Mesenchymal stem cell (in vitro differentiated cells and primary cell): Measurements from ENCODE around the gene ACAN.

Source experiments
- DNase-seq: peaks from one replicate; pipeline ENCODE4 v3.0.0-alpha.2; 2013
- H2AFZ ChIP-seq: one replicate; pipeline ENCODE4 v1.6.1; 2013; ENCODE audit warnings: low read depth, mild to moderate bottlenecking, control low read depth, inconsistent platforms, low read length, moderate library complexity
- H2AK5ac ChIP-seq: 2 replicates; pipeline ENCODE4 v1.6.1; 2013; ENCODE audit warnings: low read length, moderate library complexity, mild to moderate bottlenecking, inconsistent platforms; ENCODE audit not compliant: severe bottlenecking
- H2BK120ac ChIP-seq: one replicate; pipeline ENCODE4 v1.6.1; 2013; ENCODE audit warnings: low read depth, mild to moderate bottlenecking, inconsistent platforms, low read length, moderate library complexity
- H2BK12ac ChIP-seq, 2 experiments: one replicate each; pipeline ENCODE4 v1.6.1; 2013; ENCODE audit warnings: inconsistent platforms in 2 of 2, low read length in 2 of 2, mild to moderate bottlenecking in 2 of 2, moderate library complexity in 2 of 2, control low read depth in 1 of 2
- H2BK15ac ChIP-seq: one replicate; pipeline ENCODE4 v1.6.1; 2013; ENCODE audit warnings: mild to moderate bottlenecking, low read depth, inconsistent platforms; ENCODE audit not compliant: poor library complexity, severe bottlenecking
- H2BK5ac ChIP-seq: 2 replicates; pipeline ENCODE4 v1.6.1; 2013; ENCODE audit warnings: low read depth, mild to moderate bottlenecking, low read length, control low read depth, inconsistent platforms; ENCODE audit not compliant: poor library complexity, severe bottlenecking
- H3K14ac ChIP-seq, 2 experiments: one replicate each; pipeline ENCODE4 v1.6.1; 2013; ENCODE audit warnings: inconsistent platforms in 2 of 2, low read length in 2 of 2, control low read depth in 1 of 2, mild to moderate bottlenecking in 1 of 2, moderate library complexity in 1 of 2
- H3K18ac ChIP-seq, 2 experiments: one replicate each; pipeline ENCODE4 v1.6.1; 2013; ENCODE audit warnings: inconsistent platforms in 2 of 2, low read length in 2 of 2, control low read depth in 1 of 2, low read depth in 1 of 2, mild to moderate bottlenecking in 1 of 2
- H3K23ac ChIP-seq, 2 experiments: one replicate each; pipeline ENCODE4 v1.6.1; 2013; ENCODE audit warnings: inconsistent platforms in 2 of 2, low read length in 2 of 2, mild to moderate bottlenecking in 2 of 2, moderate library complexity in 2 of 2, control low read depth in 1 of 2
- H3K27ac ChIP-seq: 2 replicates; pipeline ENCODE4 v1.5.1; 2013; ENCODE audit warnings: mild to moderate bottlenecking, moderate library complexity, low read length, control low read depth, inconsistent platforms; ENCODE audit not compliant: poor library complexity, severe bottlenecking
- H3K27me3 ChIP-seq, 2 experiments: 2 replicates each; pipeline versions ENCODE4 v1.6.1 to v1.7.0; 2013; ENCODE audit warnings: low read length in 2 of 2, mild to moderate bottlenecking in 2 of 2, moderate library complexity in 2 of 2, control low read depth in 1 of 2, inconsistent platforms in 1 of 2; ENCODE audit not compliant: control insufficient read depth in 1 of 2, insufficient read depth in 1 of 2
- H3K36me3 ChIP-seq, 2 experiments: 2 replicates each; pipeline versions ENCODE4 v1.6.1 to v1.7.0; 2013; ENCODE audit warnings: low read length in 2 of 2, control low read depth in 1 of 2, inconsistent platforms in 1 of 2, low read depth in 1 of 2, mild to moderate bottlenecking in 1 of 2; ENCODE audit not compliant: insufficient read depth in 2 of 2, control insufficient read depth in 1 of 2
- H3K4ac ChIP-seq, 2 experiments: one replicate each; pipeline ENCODE4 v1.6.1; 2013; ENCODE audit warnings: inconsistent platforms in 2 of 2, low read length in 2 of 2, mild to moderate bottlenecking in 2 of 2, moderate library complexity in 2 of 2, control low read depth in 1 of 2, low read depth in 1 of 2
- H3K4me1 ChIP-seq: 2 replicates; pipeline ENCODE4 v1.6.1; 2013; ENCODE audit warnings: low read depth, low read length, control low read depth; ENCODE audit not compliant: control insufficient read depth, insufficient read depth
- H3K4me2 ChIP-seq: 2 replicates; pipeline ENCODE4 v1.6.1; 2013; ENCODE audit warnings: low read length, mild to moderate bottlenecking, inconsistent platforms; ENCODE audit not compliant: poor library complexity, severe bottlenecking
- H3K4me3 ChIP-seq, 2 experiments: 2 replicates each; pipeline versions ENCODE4 v1.5.1 to v1.7.0; 2013; ENCODE audit warnings: low read length in 2 of 2, mild to moderate bottlenecking in 2 of 2, control low read depth in 1 of 2, low read depth in 1 of 2; ENCODE audit not compliant: insufficient read depth in 1 of 2
- H3K79me1 ChIP-seq: replicated peaks from 2 replicates; pipeline ENCODE4 v1.6.1; 2013; ENCODE audit warnings: mild to moderate bottlenecking, control low read depth, low read length, inconsistent platforms; ENCODE audit not compliant: poor library complexity, severe bottlenecking
- H3K9ac ChIP-seq: 2 replicates; pipeline ENCODE4 v1.7.0; 2013; ENCODE audit warnings: mild to moderate bottlenecking, low read length, moderate library complexity
- H3K9me3 ChIP-seq: 2 replicates; pipeline ENCODE4 v1.7.0; 2013; ENCODE audit warnings: mild to moderate bottlenecking, low read length; ENCODE audit not compliant: control insufficient read depth
- H4K8ac ChIP-seq: one replicate; pipeline ENCODE4 v1.6.1; 2013; ENCODE audit warnings: inconsistent platforms, mild to moderate bottlenecking, low read length, moderate library complexity
- H4K91ac ChIP-seq: one replicate; pipeline ENCODE4 v1.6.1; 2013; ENCODE audit warnings: mild to moderate bottlenecking, low read length, inconsistent platforms
- WGBS: methylation state at CpG from one replicate; pipeline ENCODE4 v1.1.7; 2013; ENCODE audit warnings: mixed read lengths; 5-methylcytosine and 5-hydroxymethylcytosine counted together

Gene ACAN

GRCh38 chr15:88788036-88788435, 15.2 kb upstream of the ACAN start:
- no peak overlapping the region for H2AK5ac ChIP-seq
- H3K18ac ChIP-seq: no peak overlapping the region
- H3K79me1 ChIP-seq: no peaks in the 10 kb centered on the region
- DNase-seq: no peak
- no peak overlapping the region for H2BK120ac ChIP-seq
- no peak overlapping the region for H3K4me2 ChIP-seq
- no peak overlapping the region for H3K23ac ChIP-seq
- no peak overlapping the region for H4K8ac ChIP-seq
- no peak overlapping the region for H4K91ac ChIP-seq
- H3K14ac ChIP-seq: no peak overlapping the region
- no peak overlapping the region for H2BK12ac ChIP-seq
- H3K4me1 ChIP-seq: no peaks in the 10 kb centered on the region
- no peak overlapping the region for H3K4me3 ChIP-seq
- H3K36me3 ChIP-seq: no peaks in the 10 kb centered on the region
- no peak overlapping the region for H3K4ac ChIP-seq
- no peak overlapping the region for H3K27ac ChIP-seq
- WGBS: 47% methylated on average over 3 of the region's 3 CpGs
- no peaks in the 10 kb centered on the region for H3K9me3 ChIP-seq
- H3K9ac ChIP-seq: no peak overlapping the region
- H2BK5ac ChIP-seq: no peak overlapping the region
- H2AFZ ChIP-seq: no peak overlapping the region
- peaks cover 26 to 55% of the 10 kb centered on the region in 2 experiments for H3K27me3 ChIP-seq
- H2BK15ac ChIP-seq: no peak overlapping the region

GRCh38 chr15:88788816-88789215, 14.4 kb upstream of the ACAN start:
- H3K27ac ChIP-seq: no peak overlapping the region
- no peak overlapping the region for H3K4ac ChIP-seq
- H3K4me2 ChIP-seq: no peak overlapping the region
- H4K8ac ChIP-seq: no peak overlapping the region
- H2AFZ ChIP-seq: no peak overlapping the region
- H2AK5ac ChIP-seq: no peak overlapping the region
- H2BK15ac ChIP-seq: no peak overlapping the region
- H3K36me3 ChIP-seq: no peaks in the 10 kb centered on the region
- H3K23ac ChIP-seq: no peak overlapping the region
- H3K79me1 ChIP-seq: no peaks in the 10 kb centered on the region
- DNase-seq: no peak
- no peak overlapping the region for H4K91ac ChIP-seq
- peaks cover 26 to 55% of the 10 kb centered on the region in 2 experiments for H3K27me3 ChIP-seq
- no peak overlapping the region for H2BK120ac ChIP-seq
- H3K9me3 ChIP-seq: no peaks in the 10 kb centered on the region
- H3K14ac ChIP-seq: no peak overlapping the region
- H2BK5ac ChIP-seq: no peak overlapping the region
- no peaks in the 10 kb centered on the region for H3K4me1 ChIP-seq
- no peak overlapping the region for H3K4me3 ChIP-seq
- no peak overlapping the region for H2BK12ac ChIP-seq
- no peak overlapping the region for H3K18ac ChIP-seq
- H3K9ac ChIP-seq: no peak overlapping the region

GRCh38 chr15:88790486-88790885, 12.8 kb upstream of the ACAN start:
- Histone ChIP-seq H3K79me1 (no peaks in the 10 kb centered on the region), H3K9ac (no peak overlapping the region), H3K23ac (no peak overlapping the region), H2BK5ac (no peak overlapping the region), H2AFZ (no peak overlapping the region), H3K36me3 (no peaks in the 10 kb centered on the region), H4K8ac (no peak overlapping the region), H3K9me3 (no peaks in the 10 kb centered on the region), H4K91ac (no peak overlapping the region), H2BK120ac (no peak overlapping the region), H3K18ac (no peak overlapping the region), H3K4me1 (no peaks in the 10 kb centered on the region), H3K4me3 (no peak overlapping the region), H2BK15ac (no peak overlapping the region), H3K27ac (no peak overlapping the region), H3K4ac (no peak overlapping the region), H2BK12ac (no peak overlapping the region), H3K27me3 (peaks cover 30 to 64% of the 10 kb centered on the region in 2 experiments), H3K14ac (no peak overlapping the region), H2AK5ac (no peak overlapping the region), H3K4me2 (no peak overlapping the region)
- 80% methylated on average over 7 of the region's 7 CpGs for WGBS
- no peak for DNase-seq

GRCh38 chr15:88791637-88792036, 11.6 kb upstream of the ACAN start:
- H2BK5ac ChIP-seq: no peak overlapping the region
- no peak overlapping the region for H4K91ac ChIP-seq
- WGBS: 75% methylated on average over 1 of the region's 1 CpG
- H3K79me1 ChIP-seq: no peaks in the 10 kb centered on the region
- H3K36me3 ChIP-seq: no peaks in the 10 kb centered on the region
- no peak overlapping the region for H3K23ac ChIP-seq
- no peak overlapping the region for H2BK15ac ChIP-seq
- no peak overlapping the region for H4K8ac ChIP-seq
- H3K4me3 ChIP-seq: no peak overlapping the region
- H3K4me2 ChIP-seq: no peak overlapping the region
- H3K18ac ChIP-seq: no peak overlapping the region
- DNase-seq: no peak
- no peak overlapping the region for H3K27ac ChIP-seq
- H3K14ac ChIP-seq: no peak overlapping the region
- no peak overlapping the region for H2AFZ ChIP-seq
- peaks cover 30 to 68% of the 10 kb centered on the region in 2 experiments for H3K27me3 ChIP-seq
- H2BK120ac ChIP-seq: no peak overlapping the region
- no peaks in the 10 kb centered on the region for H3K9me3 ChIP-seq
- no peak overlapping the region for H2AK5ac ChIP-seq
- H3K4me1 ChIP-seq: no peaks in the 10 kb centered on the region
- H3K4ac ChIP-seq: no peak overlapping the region
- H3K9ac ChIP-seq: no peak overlapping the region
- no peak overlapping the region for H2BK12ac ChIP-seq
